ENCODE measurements around the gene ZNF516. TPM values are rescaled to one million over a fixed set of nuclear protein-coding genes. Genes with fewer than 3 reads are reported as not detected.

Gene ZNF516
- total RNA-seq, 1 experiment from 2014 or later, result 22.6 TPM

DNA sequence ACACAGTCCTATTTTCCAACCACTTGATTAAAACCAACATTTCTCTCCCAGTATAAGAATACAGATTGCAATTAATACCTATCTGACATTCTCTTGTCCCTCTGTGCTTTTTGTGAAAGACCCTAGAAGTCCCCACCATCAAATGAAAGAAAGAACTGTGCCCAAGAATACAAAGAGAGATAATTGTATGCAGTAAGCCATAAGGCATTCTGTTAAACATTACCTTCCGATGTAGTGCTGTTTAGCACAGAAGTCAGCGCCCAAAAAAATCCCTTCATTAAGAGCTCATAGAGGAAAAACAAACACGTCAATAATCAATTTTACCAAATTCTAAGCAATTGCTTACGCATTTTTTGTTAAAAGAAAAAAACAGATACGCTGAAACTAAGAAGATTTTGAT is 41.1 kb downstream of the ZNF516 start:
- Histone ChIP-seq H3K79me2 (ENCODE audit: insufficient read depth, low read length) (no peaks in the 10 kb centered on the region; the same call in 1 of the 2 replicates), H4K91ac (ENCODE audit: insufficient read length, low read depth, low read length) (no peak overlapping the region), H3T11ph (ENCODE audit: low read length) (no peak overlapping the region), H4K8ac (replicated peaks; ENCODE audit: insufficient read length, low read depth, low read length) (no peak overlapping the region), H3K23ac (ENCODE audit: insufficient read length, low read depth, low read length) (no peak overlapping the region), H3K56ac (ENCODE audit: insufficient read length, low read depth, low read length) (no peak overlapping the region), H2AFZ (ENCODE audit: low read length) (no peak overlapping the region), H3K23me2 (ENCODE audit: insufficient read length, low read depth, low read length, poor library complexity, severe bottlenecking) (peaks cover 11% of the 10 kb centered on the region), H4K20me1 (ENCODE audit: control insufficient read depth, insufficient read depth, insufficient read length) (no peaks in the 10 kb centered on the region), H3K4ac (ENCODE audit: low read depth, low read length) (no peak overlapping the region), H3K9me3 (ENCODE audit: control insufficient read depth, low read depth, low read length) (no peaks in the 10 kb centered on the region), H3K14ac (ENCODE audit: insufficient read depth, low read length) (no peak overlapping the region), H3K9ac (ENCODE audit: extremely low read depth, insufficient read length, low read length) (no peak overlapping the region), H3K18ac (ENCODE audit: insufficient read length, low read depth, low read length) (no peak overlapping the region), H2BK15ac (ENCODE audit: low read depth, low read length) (no peak overlapping the region), H3K27me3 (ENCODE audit: insufficient read depth, low read length) (no peaks in the 10 kb centered on the region; the same call in 1 of the 2 replicates), H3K79me1 (ENCODE audit: insufficient read depth, low read depth, low read length, poor library complexity, severe bottlenecking) (no peaks in the 10 kb centered on the region), H3K4me2 (ENCODE audit: insufficient read depth, insufficient read length, low read length) (no peak overlapping the region), H4K5ac (ENCODE audit: insufficient read length, low read depth, low read length) (no peak overlapping the region), H2BK5ac (ENCODE audit: insufficient read length, low read length) (no peak overlapping the region), H3K27ac (ENCODE audit: insufficient read length, low read depth, low read length) (no peak overlapping the region), H3K4me1 (ENCODE audit: insufficient read depth, low read length) (peaks cover 2% of the 10 kb centered on the region; the same call in 1 of the 2 replicates), H2BK20ac (ENCODE audit: low read depth, low read length, poor library complexity, severe bottlenecking) (no peak overlapping the region), H2AK5ac (ENCODE audit: insufficient read length, low read length) (no peak overlapping the region), H2BK12ac (ENCODE audit: insufficient read length, low read depth, low read length) (no peak overlapping the region), H2BK120ac (ENCODE audit: low read depth, low read length, poor library complexity, severe bottlenecking) (no peak overlapping the region)
- peaks cover 16% of the 10 kb centered on the region for H3K27me3 Mint-ChIP-seq (ENCODE audit: low read depth)
- H3K4me1 Mint-ChIP-seq, result peaks cover 55 to 68% of the 10 kb centered on the region in 2 experiments
- H3K27ac Mint-ChIP-seq, result no peak overlapping the region
- H3K36me3 Mint-ChIP-seq (ENCODE audit: insufficient read depth in 1 of 3, low read depth in 3 of 3), result peaks cover 2 to 3% (median 3%) of the 10 kb centered on the region in 3 experiments; a peak in 5 of 7 replicates
- no peak overlapping the region for H3K4me3 Mint-ChIP-seq
- no peak for DNase-seq
- no peaks in the 10 kb centered on the region for H3K9me3 Mint-ChIP-seq
- no peak for TF ChIP-seq CTCF (conservative IDR thresholded peaks at IDR 0.05)
- WGBS (ENCODE audit: extremely low coverage, insufficient read length, low lambda C conversion rate), result no CpG with 5 or more reads among the region's 5 CpGs

All from H9 (cell line).